Activated B cell treated with CpG ODN at 0.5 μM for 24 hours (primary cell): Measurements from ENCODE around the gene FUT8. TPM values are rescaled to one million over a fixed set of nuclear protein-coding genes. Genes with fewer than 3 reads are reported as not detected.

Source experiments
- ATAC-seq: fragments of 200-7000 bp; cut with Tn5 transposase; one replicate; pipeline ENCODE4 v1.10.0; 2021; ENCODE audit warnings: low read depth, mild to moderate bottlenecking, moderate library complexity
- CTCF ChIA-PET: fragments of 350-600 bp; sonication (Branson Sonifier 250); formaldehyde crosslinking; loops from one replicate; lab custom pipeline; 2021; ENCODE audit warnings: antibody characterized with exemption; lab: Charles Lee
- POLR2A ChIA-PET: fragments of 350-600 bp; sonication (Branson Sonifier 250); formaldehyde crosslinking; loops from one replicate; lab custom pipeline; 2021; ENCODE audit warnings: antibody characterized with exemption; lab: Charles Lee
- DNase-seq: peaks from one replicate; pipeline ENCODE4 v3.0.0; 2022
- H3K27ac Mint-ChIP-seq: one replicate; pipeline ENCODE4 v1.8.0; 2020; ENCODE audit warnings: mixed read lengths
- H3K27me3 Mint-ChIP-seq: one replicate; pipeline ENCODE4 v1.8.0; 2021; ENCODE audit warnings: mixed read lengths
- H3K36me3 Mint-ChIP-seq: one replicate; pipeline ENCODE4 v1.8.0; 2021; ENCODE audit warnings: low read depth, mixed read lengths
- H3K4me1 Mint-ChIP-seq: one replicate; pipeline ENCODE4 v1.8.0; 2021; ENCODE audit warnings: mixed read lengths
- H3K4me3 Mint-ChIP-seq: one replicate; pipeline ENCODE4 v1.8.0; 2020; ENCODE audit warnings: mild to moderate bottlenecking, mixed read lengths
- H3K9me3 Mint-ChIP-seq: one replicate; pipeline ENCODE4 v1.8.0; 2020; ENCODE audit warnings: mixed read lengths
- intact Hi-C: fragments of 100-400 bp; cut with micrococcal nuclease; formaldehyde crosslinking; loops from one replicate; pipeline ENCODE4 v1.15.1; 2024
- total RNA-seq: library from RNA; stranded (reverse); gene quantifications from 2 replicates; pipeline ENCODE4 v1.2.3, GENCODE V29; 2022
- TF ChIP-seq, protein P1 (sequence below): fragments of 200-600 bp; IDR thresholded peaks from one replicate; pipeline ENCODE4 v1.8.0; 2022; ENCODE audit warnings: antibody characterized with exemption, mild to moderate bottlenecking

FUT8 gene
- total RNA-seq, 1 donor from 2014 or later, result 123 TPM

DNA sequence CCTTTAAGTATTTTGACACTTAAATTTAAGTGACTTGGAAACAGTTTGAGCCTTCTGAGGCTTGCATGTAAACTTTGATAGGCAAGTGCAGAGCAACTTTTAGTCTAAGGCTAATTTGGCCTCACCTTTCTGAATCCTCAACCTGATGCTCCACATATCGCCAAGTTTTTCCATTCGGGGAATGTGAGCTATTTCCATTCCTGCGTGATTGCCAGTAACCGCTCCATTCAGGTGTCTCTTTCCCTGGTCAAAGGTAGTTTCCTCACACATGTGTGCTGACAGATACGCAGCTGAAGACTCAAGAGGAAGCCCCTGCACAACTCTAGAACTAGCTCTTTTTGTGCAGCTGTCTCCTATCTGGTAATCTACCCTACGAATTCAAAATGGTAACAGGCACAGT is 25.4 kb upstream of the FUT8 start:
- DNase-seq (no peak), ATAC-seq (no peak)
- Mint-ChIP-seq H3K27me3 (no peaks in the 10 kb centered on the region), H3K4me3 (no peak overlapping the region), H3K27ac (no peak overlapping the region), H3K4me1 (peaks cover 7% of the 10 kb centered on the region), H3K36me3 (no peaks in the 10 kb centered on the region), H3K9me3 (no peaks in the 10 kb centered on the region)
- CTCF ChIA-PET, result no interaction called here
- intact Hi-C loops, result no loop called here
- POLR2A ChIA-PET, result no interaction called here
- TF ChIP-seq, protein P1, sequence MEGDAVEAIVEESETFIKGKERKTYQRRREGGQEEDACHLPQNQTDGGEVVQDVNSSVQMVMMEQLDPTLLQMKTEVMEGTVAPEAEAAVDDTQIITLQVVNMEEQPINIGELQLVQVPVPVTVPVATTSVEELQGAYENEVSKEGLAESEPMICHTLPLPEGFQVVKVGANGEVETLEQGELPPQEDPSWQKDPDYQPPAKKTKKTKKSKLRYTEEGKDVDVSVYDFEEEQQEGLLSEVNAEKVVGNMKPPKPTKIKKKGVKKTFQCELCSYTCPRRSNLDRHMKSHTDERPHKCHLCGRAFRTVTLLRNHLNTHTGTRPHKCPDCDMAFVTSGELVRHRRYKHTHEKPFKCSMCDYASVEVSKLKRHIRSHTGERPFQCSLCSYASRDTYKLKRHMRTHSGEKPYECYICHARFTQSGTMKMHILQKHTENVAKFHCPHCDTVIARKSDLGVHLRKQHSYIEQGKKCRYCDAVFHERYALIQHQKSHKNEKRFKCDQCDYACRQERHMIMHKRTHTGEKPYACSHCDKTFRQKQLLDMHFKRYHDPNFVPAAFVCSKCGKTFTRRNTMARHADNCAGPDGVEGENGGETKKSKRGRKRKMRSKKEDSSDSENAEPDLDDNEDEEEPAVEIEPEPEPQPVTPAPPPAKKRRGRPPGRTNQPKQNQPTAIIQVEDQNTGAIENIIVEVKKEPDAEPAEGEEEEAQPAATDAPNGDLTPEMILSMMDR, result no peak

DNA sequence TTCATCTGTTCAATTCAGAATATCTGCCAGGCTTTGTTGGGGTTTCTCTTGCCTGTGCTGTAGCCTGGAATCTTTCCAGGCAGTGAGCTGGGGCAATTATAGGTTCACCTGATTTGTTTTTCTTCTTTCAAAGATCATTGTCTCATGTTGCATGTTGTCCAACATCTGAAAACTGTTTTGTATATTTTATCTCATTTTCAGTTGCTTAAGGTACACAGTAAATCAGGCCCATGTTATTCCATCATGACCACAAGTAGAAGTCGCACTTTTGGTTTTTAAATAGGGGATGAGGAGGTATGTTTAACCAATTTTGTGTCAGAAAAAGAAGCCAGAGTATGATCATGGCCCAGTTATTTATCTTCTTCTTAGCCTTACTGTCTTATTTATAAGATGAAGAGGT is 24.9 kb upstream of the FUT8 start:
- no peaks in the 10 kb centered on the region for H3K36me3 Mint-ChIP-seq
- H3K27me3 Mint-ChIP-seq, result no peaks in the 10 kb centered on the region
- peaks cover 7% of the 10 kb centered on the region for H3K4me1 Mint-ChIP-seq
- POLR2A ChIA-PET, result interaction anchor here (0.6 kb wide), 1 partner anchor 84 kb away, joined by 3 read pairs; no protein-coding TSS in a partner anchor
- CTCF ChIA-PET, result no interaction called here
- H3K27ac Mint-ChIP-seq, result no peak overlapping the region
- H3K9me3 Mint-ChIP-seq, result no peaks in the 10 kb centered on the region
- H3K4me3 Mint-ChIP-seq, result no peak overlapping the region
- DNase-seq (no peak), ATAC-seq (no peak)
- intact Hi-C loops, result no loop called here
- TF ChIP-seq, protein P1, result no peak

DNA sequence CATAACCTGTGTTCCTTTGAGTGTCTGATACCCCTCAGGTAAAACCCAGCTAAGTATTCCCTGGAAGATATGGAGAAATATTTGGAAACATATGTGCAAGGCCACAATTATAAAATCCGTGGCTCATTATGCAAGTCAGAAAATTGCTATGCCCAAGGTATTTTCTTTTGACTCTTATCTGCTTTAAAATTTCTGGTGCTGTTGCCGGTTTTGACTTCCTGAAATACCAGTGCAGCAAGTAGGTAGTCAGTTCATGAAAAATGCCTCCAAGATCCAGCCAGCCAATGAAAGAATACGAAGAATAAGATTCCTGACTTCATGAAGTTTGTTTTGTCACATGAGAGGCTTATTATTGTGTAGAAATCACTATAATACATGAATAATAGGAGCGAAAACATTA is 20.2 kb upstream of the FUT8 start:
- H3K9me3 Mint-ChIP-seq, result peaks cover 12% of the 10 kb centered on the region
- no peak for DNase-seq
- H3K27ac Mint-ChIP-seq, result no peak overlapping the region
- TF ChIP-seq, protein P1, result no peak
- H3K4me3 Mint-ChIP-seq, result no peak overlapping the region
- H3K27me3 Mint-ChIP-seq, result no peaks in the 10 kb centered on the region
- ChIA-PET POLR2A (no interaction called here), CTCF (no interaction called here)
- H3K4me1 Mint-ChIP-seq, result peaks cover 27% of the 10 kb centered on the region
- peaks cover 14% of the 10 kb centered on the region for H3K36me3 Mint-ChIP-seq
- ATAC-seq, result no peak
- intact Hi-C loops, result no loop called here

DNA sequence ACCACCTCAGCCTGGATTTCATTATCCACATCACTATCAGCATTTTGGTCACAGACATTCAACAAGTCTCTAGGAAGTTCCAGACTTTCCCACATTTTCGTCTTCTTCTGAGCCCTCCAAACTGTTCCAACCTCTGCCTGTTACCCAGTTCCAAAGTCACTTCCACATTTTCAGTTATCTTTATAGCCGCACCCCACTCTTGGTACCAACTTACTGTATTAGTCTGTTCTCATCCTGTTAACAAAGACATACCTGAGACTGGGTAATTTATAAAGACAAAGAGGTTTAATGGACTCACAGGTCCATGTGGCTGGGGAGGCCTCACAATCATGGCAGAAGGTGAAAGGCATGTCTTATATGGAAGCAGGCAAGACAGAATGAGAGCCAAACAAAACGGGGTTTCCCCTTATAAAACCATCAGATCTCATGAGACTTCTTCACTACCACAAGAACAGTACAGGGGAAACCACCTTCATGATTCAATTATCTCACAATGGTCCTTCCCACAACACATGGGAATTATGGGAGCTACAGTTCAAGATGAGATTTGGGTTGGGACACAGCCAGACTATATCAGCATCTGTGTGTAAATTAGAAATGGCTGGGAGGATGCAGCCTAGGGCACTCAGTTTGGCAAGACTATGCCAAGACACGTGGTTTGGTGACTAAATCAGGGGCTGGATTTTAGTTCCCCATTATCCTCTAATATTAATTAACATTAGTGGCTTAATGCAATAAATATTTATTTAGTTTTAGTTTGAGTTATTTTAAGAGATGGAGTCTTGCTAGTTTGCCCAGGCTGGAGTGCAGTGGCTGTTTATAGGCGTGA is 16.2 kb upstream of the FUT8 start:
- no peak for DNase-seq

DNA sequence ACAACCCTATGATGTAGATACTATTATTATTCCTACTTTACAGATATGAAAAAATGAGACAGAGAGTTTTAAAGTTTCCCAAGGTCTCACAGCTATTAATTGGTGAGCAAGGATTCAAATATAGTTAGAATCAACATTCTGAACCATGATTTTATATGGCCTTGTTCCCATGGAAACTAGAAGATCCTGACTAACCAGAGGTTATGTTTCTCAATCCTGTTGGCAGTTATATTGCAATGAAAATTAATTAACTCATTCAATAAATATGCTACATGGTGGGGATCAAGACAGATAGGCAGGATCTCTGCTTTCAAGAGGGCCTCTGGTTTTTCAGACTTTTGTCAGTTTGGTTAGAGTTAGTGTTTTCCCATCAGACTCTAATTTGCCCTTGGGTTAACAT is 9.3 kb upstream of the FUT8 start:
- intact Hi-C loops, result no loop called here
- no peak overlapping the region for H3K4me3 Mint-ChIP-seq
- POLR2A ChIA-PET, result no interaction called here
- H3K27ac Mint-ChIP-seq, result no peak overlapping the region
- no peaks in the 10 kb centered on the region for H3K36me3 Mint-ChIP-seq
- H3K27me3 Mint-ChIP-seq, result no peaks in the 10 kb centered on the region
- no peaks in the 10 kb centered on the region for H3K4me1 Mint-ChIP-seq
- TF ChIP-seq, protein P1, result no peak
- ATAC-seq (no peak), DNase-seq (no peak)
- H3K9me3 Mint-ChIP-seq, result no peaks in the 10 kb centered on the region
- CTCF ChIA-PET, result no interaction called here

More for the DNA sequence above, 16.2 kb upstream of the FUT8 start:
- CTCF ChIA-PET, result interaction anchor here (1.1 kb wide), 1 partner anchor 428 kb away, joined by 3 read pairs; no protein-coding TSS in a partner anchor
- POLR2A ChIA-PET, result interaction anchor here (0.6 to 2.2 kb wide), 5 partner anchors 15 to 93 kb away, joined by 3 to 13 read pairs (median 9); no protein-coding TSS in a partner anchor
- TF ChIP-seq, protein P1, result no peak
- Mint-ChIP-seq H3K9me3 (peaks cover 12% of the 10 kb centered on the region), H3K27ac (peak overlapping the region; percentile 82), H3K36me3 (peaks cover 14% of the 10 kb centered on the region), H3K4me1 (peaks cover 32% of the 10 kb centered on the region), H3K4me3 (peak overlapping the region; percentile 58), H3K27me3 (no peaks in the 10 kb centered on the region)
- intact Hi-C loops, result loop anchor here (1.0 to 5.0 kb wide), 4 partner anchors 15 to 189 kb away; no protein-coding TSS in a partner anchor
- ATAC-seq, result peak; percentile 79
